Measurements from ENCODE around the gene USP35. TPM values are rescaled to one million over a fixed set of nuclear protein-coding genes. Genes with fewer than 3 reads are reported as not detected.

The USP35 gene
- total RNA-seq, 4 donors from 2014 or later: 7.4 to 17.2 (median 10.9) TPM

DNA sequence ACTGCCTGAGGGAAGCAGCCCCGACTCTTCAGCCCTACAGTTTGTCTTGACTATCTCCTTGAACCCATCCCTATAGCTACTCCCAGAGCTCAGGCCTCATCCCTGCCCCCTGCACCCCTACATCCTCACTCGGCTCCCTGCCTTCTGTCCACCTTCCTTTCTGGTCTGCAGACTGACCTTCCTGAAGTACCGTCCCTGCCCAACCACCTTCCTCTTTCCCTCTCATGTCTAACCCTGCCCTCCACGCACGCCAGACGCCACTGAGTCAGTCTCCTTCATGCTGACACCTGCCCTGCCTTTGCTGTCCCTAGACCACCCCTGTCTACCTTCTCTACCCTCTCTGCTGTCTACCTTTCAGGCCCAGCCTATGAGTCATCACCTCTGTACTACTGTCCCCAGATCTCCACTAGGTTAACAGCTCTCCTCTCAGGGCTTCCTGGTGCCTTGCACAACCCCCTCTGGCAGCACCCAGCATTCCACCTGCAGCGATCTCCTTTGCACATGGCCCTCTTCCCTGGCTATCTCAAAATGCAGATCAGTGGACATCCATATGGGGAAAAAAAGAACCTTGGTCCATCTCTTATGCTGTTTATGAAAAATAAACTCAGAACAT lies 9.2 kb upstream of the USP35 start:
- Histone ChIP-seq H3K9me3 (no peaks in the 10 kb centered on the region), H3K4me1 (no peaks in the 10 kb centered on the region), H3K36me3 (no peaks in the 10 kb centered on the region), H3K27me3 (no peaks in the 10 kb centered on the region), H3K4me3 (no peak overlapping the region), H3K27ac (no peak overlapping the region)
- intact Hi-C loops (cut with DNase I; ENCODE audit: low total_unique reads) (no loop called here), in situ Hi-C loops (cut with MboI; ENCODE audit: low pct_ligation_motif_present in 1 of 4, low pct_unique_long_range_greater_than_20kb in 1 of 4, low sequenced_read_pairs in 3 of 4) (no loop called here)
- TF ChIP-seq, protein P1, sequence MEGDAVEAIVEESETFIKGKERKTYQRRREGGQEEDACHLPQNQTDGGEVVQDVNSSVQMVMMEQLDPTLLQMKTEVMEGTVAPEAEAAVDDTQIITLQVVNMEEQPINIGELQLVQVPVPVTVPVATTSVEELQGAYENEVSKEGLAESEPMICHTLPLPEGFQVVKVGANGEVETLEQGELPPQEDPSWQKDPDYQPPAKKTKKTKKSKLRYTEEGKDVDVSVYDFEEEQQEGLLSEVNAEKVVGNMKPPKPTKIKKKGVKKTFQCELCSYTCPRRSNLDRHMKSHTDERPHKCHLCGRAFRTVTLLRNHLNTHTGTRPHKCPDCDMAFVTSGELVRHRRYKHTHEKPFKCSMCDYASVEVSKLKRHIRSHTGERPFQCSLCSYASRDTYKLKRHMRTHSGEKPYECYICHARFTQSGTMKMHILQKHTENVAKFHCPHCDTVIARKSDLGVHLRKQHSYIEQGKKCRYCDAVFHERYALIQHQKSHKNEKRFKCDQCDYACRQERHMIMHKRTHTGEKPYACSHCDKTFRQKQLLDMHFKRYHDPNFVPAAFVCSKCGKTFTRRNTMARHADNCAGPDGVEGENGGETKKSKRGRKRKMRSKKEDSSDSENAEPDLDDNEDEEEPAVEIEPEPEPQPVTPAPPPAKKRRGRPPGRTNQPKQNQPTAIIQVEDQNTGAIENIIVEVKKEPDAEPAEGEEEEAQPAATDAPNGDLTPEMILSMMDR (IDR thresholded peaks at IDR 0.05): no peak
- 88 to 94% methylated on average over 7 of the region's 7 CpGs for WGBS, 2 donors (ENCODE audit: low coverage in 1 of 2)
- no peak for DNase-seq

DNA sequence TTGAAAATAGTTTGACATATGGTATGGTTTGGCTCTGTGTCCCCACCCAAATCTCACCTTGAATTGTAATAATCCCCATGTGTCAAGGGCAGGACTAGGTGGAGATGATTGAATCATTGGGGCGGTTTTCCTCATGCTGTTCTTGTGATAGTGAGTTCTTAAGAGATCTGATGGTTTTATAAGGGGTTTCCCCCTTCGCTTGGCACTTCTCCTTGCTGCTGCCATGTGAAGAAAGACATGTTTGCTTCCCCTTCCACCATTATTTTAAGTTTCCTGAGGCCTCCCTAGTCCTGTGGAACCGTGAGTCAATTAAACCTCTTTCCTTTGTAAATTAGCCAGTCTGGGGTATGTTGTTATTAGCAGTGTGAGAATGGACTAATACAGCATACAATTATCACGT lies 8.0 kb upstream of the USP35 start:
- H3K9me3 ChIP-seq: no peaks in the 10 kb centered on the region
- 95 to 97% methylated on average over 3 to 4 of the region's 4 CpGs for WGBS, 2 donors (ENCODE audit: low coverage in 1 of 2)
- in situ Hi-C loops (cut with MboI; ENCODE audit: low pct_ligation_motif_present in 1 of 4, low pct_unique_long_range_greater_than_20kb in 1 of 4, low sequenced_read_pairs in 3 of 4): no loop called here
- peaks cover 0 to 3% (median 0%) of the 10 kb centered on the region in 4 donors for H3K4me1 ChIP-seq
- no peak for DNase-seq
- TF ChIP-seq EP300 (IDR thresholded peaks at IDR 0.05; ENCODE audit: low read depth): no peak
- no peak for TF ChIP-seq POLR2AphosphoS5 (IDR thresholded peaks at IDR 0.05)
- TF ChIP-seq POLR2A (IDR thresholded peaks at IDR 0.05): no peak
- TF ChIP-seq, protein P1 (IDR thresholded peaks at IDR 0.05): no peak
- no peaks in the 10 kb centered on the region for H3K27me3 ChIP-seq
- no peak overlapping the region for H3K4me3 ChIP-seq
- no peak overlapping the region for H3K27ac ChIP-seq
- no peaks in the 10 kb centered on the region for H3K36me3 ChIP-seq
- intact Hi-C loops (cut with DNase I; ENCODE audit: low total_unique reads): no loop called here

DNA sequence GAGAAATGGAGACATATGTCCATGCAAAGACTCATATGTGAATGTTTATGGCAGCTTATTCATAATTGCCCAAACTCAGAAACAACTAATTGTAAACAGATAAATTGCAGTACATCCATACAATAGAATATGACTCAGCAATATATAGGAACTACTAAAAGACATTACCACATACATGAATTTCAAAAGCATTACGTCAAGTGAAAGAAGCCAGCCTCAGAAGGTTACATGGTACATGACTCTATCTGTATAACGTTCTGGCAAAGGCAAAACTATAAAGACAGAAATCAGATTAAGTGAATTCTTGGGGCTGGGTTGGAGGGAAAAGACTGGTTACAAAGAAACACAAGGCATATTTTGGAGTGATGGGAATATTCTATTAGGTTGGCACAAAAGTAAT lies 7.5 kb upstream of the USP35 start:
- 75 to 84% methylated on average over 2 of the region's 2 CpGs for WGBS, 2 donors (ENCODE audit: low coverage in 1 of 2)
- DNase-seq: no peak
- in situ Hi-C loops (cut with MboI; ENCODE audit: low pct_ligation_motif_present in 1 of 4, low pct_unique_long_range_greater_than_20kb in 1 of 4, low sequenced_read_pairs in 3 of 4) (no loop called here), intact Hi-C loops (cut with DNase I; ENCODE audit: low total_unique reads) (no loop called here)
- Histone ChIP-seq H3K9me3 (no peaks in the 10 kb centered on the region), H3K4me1 (peaks cover 0 to 6% (median 0%) of the 10 kb centered on the region in 4 donors), H3K4me3 (no peak overlapping the region), H3K36me3 (no peaks in the 10 kb centered on the region), H3K27me3 (no peaks in the 10 kb centered on the region), H3K27ac (no peak overlapping the region)
- TF ChIP-seq EP300 (IDR thresholded peaks at IDR 0.05; ENCODE audit: low read depth) (no peak), POLR2A (IDR thresholded peaks at IDR 0.05) (no peak), POLR2AphosphoS5 (IDR thresholded peaks at IDR 0.05) (no peak)
- TF ChIP-seq, protein P1 (IDR thresholded peaks at IDR 0.05): no peak

DNA sequence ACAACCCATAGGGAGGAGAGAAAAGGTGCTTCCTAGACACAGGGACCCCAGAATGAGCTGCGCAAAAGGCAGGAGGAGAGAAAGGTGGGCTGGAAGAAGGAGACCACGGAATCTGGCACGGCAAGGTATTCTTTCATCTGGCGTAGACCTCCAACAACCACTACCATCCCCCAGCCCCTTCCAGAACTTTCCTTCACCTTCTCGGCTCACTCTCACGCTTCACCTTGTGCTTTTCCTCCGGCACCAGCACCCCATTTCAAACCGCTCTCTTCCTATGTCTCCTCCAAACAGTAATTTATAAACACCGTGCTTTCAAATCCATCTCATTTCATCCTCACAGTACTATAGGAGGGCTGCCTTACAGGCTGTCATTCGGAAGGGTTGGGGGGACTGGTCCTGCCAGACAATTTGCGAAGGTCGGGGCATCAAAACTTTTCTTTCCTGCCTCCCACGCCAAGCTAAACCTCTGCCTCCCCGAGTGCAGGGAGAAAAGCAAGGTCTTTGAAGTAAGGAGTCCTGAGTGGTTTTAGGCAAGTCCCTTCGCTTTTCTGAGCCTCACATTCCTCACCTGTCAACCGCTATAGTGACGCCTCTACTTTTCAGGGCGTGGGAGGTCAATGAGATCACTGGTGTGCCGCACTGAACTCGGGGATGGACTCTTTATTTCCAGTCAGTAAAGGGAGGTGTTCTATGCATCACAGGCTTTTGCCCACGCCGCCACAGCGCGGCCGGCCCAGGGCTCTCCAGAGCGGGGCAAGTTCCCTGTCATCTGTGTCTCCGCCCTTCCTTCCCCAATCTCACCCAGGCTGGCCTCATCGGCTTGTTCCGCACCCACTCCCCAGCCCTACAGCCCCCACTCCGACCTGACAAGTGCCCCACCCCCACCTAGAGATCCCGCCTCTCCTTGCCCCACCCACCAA lies 1.1 kb upstream of the USP35 start:
- intact Hi-C loops (cut with DNase I; ENCODE audit: low total_unique reads): loop anchor here (5.0 kb wide), 1 partner anchor 35 kb away; no protein-coding TSS in a partner anchor
- DNase-seq: no peak
- Histone ChIP-seq H3K4me1 (peaks cover 0 to 37% (median 29%) of the 10 kb centered on the region in 4 donors), H3K9me3 (no peaks in the 10 kb centered on the region), H3K27me3 (no peaks in the 10 kb centered on the region), H3K4me3 (peak overlapping the region; percentile 68 to 90 (median 77)), H3K36me3 (no peaks in the 10 kb centered on the region), H3K27ac (peak overlapping the region; percentile 76 to 90 (median 89))
- in situ Hi-C loops (cut with MboI; ENCODE audit: low pct_ligation_motif_present in 1 of 4, low pct_unique_long_range_greater_than_20kb in 1 of 4, low sequenced_read_pairs in 3 of 4): no loop called here
- TF ChIP-seq POLR2AphosphoS5 (IDR thresholded peaks at IDR 0.05) (no peak), POLR2A (IDR thresholded peaks at IDR 0.05) (no peak), EP300 (IDR thresholded peaks at IDR 0.05; ENCODE audit: low read depth) (no peak)
- TF ChIP-seq, protein P1 (IDR thresholded peaks at IDR 0.05): no peak
- 19 to 60% methylated on average over 2 to 31 of the region's 31 CpGs for WGBS, 2 donors (ENCODE audit: low coverage in 1 of 2)
